SU-DHL-6 (cell line): ENCODE measurements around the gene C9orf40.

Experiments
- H2AFZ ChIP-seq: fragments of 200-600 bp; sonication (generic); 2 replicates; pipeline ENCODE4 v1.6.1; 2014; ENCODE audit warnings: low read depth, mild to moderate bottlenecking, moderate library complexity, mixed read lengths, antibody characterized with exemption, low read length; ENCODE audit not compliant: severe bottlenecking
- H3F3A ChIP-seq: fragments of 200-600 bp; shearing (Covaris generic); 2 replicates; pipeline ENCODE4 v1.6.0; 2016; ENCODE audit warnings: antibody characterized with exemption, mild to moderate bottlenecking; ENCODE audit not compliant: insufficient read depth
- H3K27ac ChIP-seq: fragments of 200-600 bp; sonication (generic); 2 replicates; pipeline ENCODE4 v1.5.1; 2016; ENCODE audit warnings: low read depth, mild to moderate bottlenecking, low read length, moderate library complexity, mixed read lengths
- H3K27me3 ChIP-seq: fragments of 200-600 bp; sonication (generic), shearing (Covaris generic); 2 replicates; pipeline ENCODE4 v1.6.0; 2014; ENCODE audit warnings: mild to moderate bottlenecking, low read length
- H3K36me3 ChIP-seq: fragments of 200-600 bp; sonication (generic); 2 replicates; pipeline ENCODE4 v1.6.1; 2014; ENCODE audit warnings: mild to moderate bottlenecking, low read length, mixed read lengths
- H3K4me2 ChIP-seq: fragments of 300-600, 200-600 bp; shearing (Covaris generic), sonication (generic); 2 replicates; pipeline ENCODE4 v1.6.0; 2014; ENCODE audit warnings: low read length, low read depth, mild to moderate bottlenecking; ENCODE audit not compliant: poor library complexity, severe bottlenecking
- H3K4me3 ChIP-seq: fragments of 200-600 bp; sonication (generic); 2 replicates; pipeline ENCODE4 v1.5.1; 2014; ENCODE audit warnings: antibody characterized with exemption, low read length, mild to moderate bottlenecking, mixed read lengths; ENCODE audit not compliant: insufficient read depth, poor library complexity, severe bottlenecking
- H3K79me2 ChIP-seq: fragments of 200-600 bp; sonication (generic); 2 replicates; pipeline ENCODE4 v1.6.1; 2014; ENCODE audit warnings: mild to moderate bottlenecking, low read length, moderate library complexity; ENCODE audit not compliant: insufficient read depth
- H3K9ac ChIP-seq: fragments of 200-600 bp; sonication (generic); 2 replicates; pipeline ENCODE4 v1.7.0; 2014; ENCODE audit warnings: mild to moderate bottlenecking, low read length
- H3K9me2 ChIP-seq: fragments of 200-600 bp; sonication (generic); replicated peaks from 2 replicates; pipeline ENCODE4 v1.6.1; 2014; ENCODE audit warnings: low read length; ENCODE audit not compliant: insufficient read depth
- H3K9me3 ChIP-seq: fragments of 200-600 bp; sonication (generic); 2 replicates; pipeline ENCODE4 v1.6.1; 2014; ENCODE audit warnings: low read length, mixed read lengths; ENCODE audit not compliant: insufficient read depth
- H4K20me1 ChIP-seq: fragments of 200-600 bp; sonication (generic); 2 replicates; pipeline ENCODE4 v1.6.1; 2014; ENCODE audit warnings: low read depth, mild to moderate bottlenecking, antibody characterized with exemption, low read length, moderate library complexity, mixed read lengths
- CTCF ChIP-seq: fragments of 200-600 bp; sonication (generic); IDR thresholded peaks from one replicate; pipeline ENCODE4 v1.5.1; 2017; ENCODE audit warnings: antibody characterized with exemption, mild to moderate bottlenecking, low read length, moderate library complexity; ENCODE audit not compliant: insufficient read depth, poor library complexity, severe bottlenecking
- EZH2phosphoT487 ChIP-seq: fragments of 200-600 bp; sonication (generic), shearing (Covaris generic); conservative IDR thresholded peaks from 2 replicates; pipeline ENCODE4 v1.6.1; 2018; ENCODE audit warnings: mild to moderate bottlenecking, antibody characterized with exemption, low read length, moderate library complexity, mixed read lengths

The C9orf40 gene

GRCh38 chr9:74901001-74901400, 51.7 kb downstream of the C9orf40 start:
- Histone ChIP-seq H3K27ac (no peak overlapping the region), H3K4me2 (no peak overlapping the region), H2AFZ (no peak overlapping the region), H4K20me1 (no peaks in the 10 kb centered on the region), H3K9ac (no peak overlapping the region), H3K79me2 (no peaks in the 10 kb centered on the region), H3K4me3 (no peak overlapping the region), H3K9me3 (no peaks in the 10 kb centered on the region), H3F3A (no peaks in the 10 kb centered on the region), H3K27me3 (no peaks in the 10 kb centered on the region), H3K36me3 (no peaks in the 10 kb centered on the region), H3K9me2 (no peaks in the 10 kb centered on the region)
- TF ChIP-seq CTCF (no peak), EZH2phosphoT487 (no peak)
